Panc1 (cell line): ENCODE data around the gene KPNA4. TPM values are rescaled to one million over a fixed set of nuclear protein-coding genes. Genes with fewer than 3 reads are reported as not detected.
A peak's percentile ranks its signal among the peaks of the same experiment; 100 is the strongest.

ENCODE experiments used
- ATAC-seq: fragments of 200-7000 bp; cut with Tn5 transposase; 2 replicates; pipeline ENCODE4 v1.9.1; 2020; ENCODE audit warnings: mild to moderate bottlenecking, moderate library complexity
- BruUV-seq: library from RNA; stranded (reverse); fragments of 400-500 nt; replicated peaks from 2 replicates; lab custom pipeline; 2021; lab: Mats Ljungman, UMichigan
- CTCF ChIA-PET: fragments of 300-600 bp; sonication (Branson Sonifier 250); formaldehyde crosslinking; loops from one replicate; lab custom pipeline; 2022; ENCODE audit warnings: antibody characterized with exemption; lab: Charles Lee
- POLR2A ChIA-PET: fragments of 300-600 bp; sonication (Branson Sonifier 250); formaldehyde crosslinking; loops from one replicate; lab custom pipeline; 2022; ENCODE audit warnings: antibody characterized with exemption; lab: Charles Lee
- DNase-seq: peaks from one replicate; pipeline ENCODE4 v3.0.0-alpha.2; 2010; ENCODE audit warnings: low read depth, low spot score
- H3K27ac ChIP-seq: 2 replicates; pipeline ENCODE4 v1.5.1; 2011; ENCODE audit warnings: mild to moderate bottlenecking, low read length, inconsistent platforms
- H3K27me3 ChIP-seq: fragments of 200-500 bp; sonication (Bioruptor generic); 2 replicates; pipeline ENCODE4 v1.6.0; 2014; ENCODE audit warnings: low read length, inconsistent platforms; ENCODE audit not compliant: control insufficient read depth, insufficient read depth
- H3K36me3 ChIP-seq: fragments of 200-500 bp; sonication (Bioruptor generic); 2 replicates; pipeline ENCODE4 v1.5.1; 2014; ENCODE audit warnings: inconsistent platforms, mild to moderate bottlenecking, low read length, moderate library complexity; ENCODE audit not compliant: control insufficient read depth, insufficient read depth
- H3K4me1 ChIP-seq: 2 replicates; pipeline ENCODE4 v1.5.1; 2011; ENCODE audit warnings: inconsistent platforms, mild to moderate bottlenecking, low read length, moderate library complexity; ENCODE audit not compliant: control insufficient read depth, insufficient read depth
- H3K4me3 ChIP-seq, 2 experiments: 2 replicates each; pipeline ENCODE4 v1.5.1; 2011 to 2012; ENCODE audit warnings: low read depth in 2 of 2, low read length in 2 of 2, mild to moderate bottlenecking in 2 of 2, inconsistent platforms in 1 of 2, moderate library complexity in 1 of 2
- H3K9me3 ChIP-seq: fragments of 200-500 bp; sonication (Bioruptor generic); 2 replicates; pipeline ENCODE4 v1.5.1; 2014; ENCODE audit warnings: low read depth, mild to moderate bottlenecking, inconsistent platforms, low read length, moderate library complexity; ENCODE audit not compliant: control insufficient read depth, insufficient read depth
- CTCF ChIP-seq: fragments of 450-650 bp; IDR thresholded peaks from 2 replicates; pipeline ENCODE4 v1.5.1; 2017; ENCODE audit warnings: mild to moderate bottlenecking
- POLR2AphosphoS5 ChIP-seq: IDR thresholded peaks from 2 replicates; pipeline ENCODE4 v1.6.1; 2012; ENCODE audit warnings: mild to moderate bottlenecking, low read depth, low read length, moderate library complexity
- REST ChIP-seq, 2 experiments: IDR thresholded peaks; 2 replicates each; pipeline ENCODE4 v1.6.1; 2011 to 2012; ENCODE audit warnings: low read depth in 2 of 2, control low read depth in 1 of 2, low read length in 1 of 2, mild to moderate bottlenecking in 1 of 2, moderate library complexity in 1 of 2; ENCODE audit not compliant: insufficient read depth in 1 of 2
- SIN3A ChIP-seq: IDR thresholded peaks from 2 replicates; pipeline ENCODE4 v1.6.1; 2012; ENCODE audit warnings: low read depth, mild to moderate bottlenecking, low read length, moderate library complexity, borderline replicate concordance; ENCODE audit not compliant: insufficient read depth
- TCF7L2 ChIP-seq: IDR thresholded peaks from 2 replicates; pipeline ENCODE4 v1.6.1; 2011; ENCODE audit warnings: mild to moderate bottlenecking, low read depth, low read length, inconsistent platforms
- in situ Hi-C: cut with HindIII; loops from 2 replicates; pipeline ENCODE4 v1.10.0; 2016; ENCODE audit warnings: low sequenced_read_pairs, low pct_unique_long_range_greater_than_20kb
- intact Hi-C: fragments of 100-400 bp; cut with micrococcal nuclease; formaldehyde crosslinking; loops from one replicate; pipeline ENCODE4 v1.10.0; 2022; ENCODE audit not compliant: unreplicated experiment
- total RNA-seq: library from RNA; stranded (reverse); gene quantifications from one replicate; pipeline ENCODE4 v1.2.1, GENCODE V29; 2021; ENCODE audit not compliant: unreplicated experiment

KPNA4 gene
- total RNA-seq, 1 experiment from 2014 or later = 84.4 TPM

- H3K27ac ChIP-seq = no peak overlapping the region
- DNase-seq = no peak
- POLR2A ChIA-PET = interaction anchor here (1.4 kb wide), 1 partner anchor 14 kb away, joined by 6 read pairs; no protein-coding TSS in a partner anchor
- no TSS peak for BruUV-seq
- in situ Hi-C loops = no loop called here
- no peak for TF ChIP-seq SIN3A
- no peak for TF ChIP-seq TCF7L2
- no peak for TF ChIP-seq CTCF
- no peak for TF ChIP-seq REST (IDR thresholded peaks at IDR 0.05; ENCODE audit: insufficient read depth in 1 of 2, low read depth in 2 of 2, low read length in 1 of 2)
- TF ChIP-seq POLR2AphosphoS5 = no peak
- no peaks in the 10 kb centered on the region for H3K9me3 ChIP-seq
- peaks cover 15% of the 10 kb centered on the region; the same call in 1 of the 2 replicates for H3K4me1 ChIP-seq
- H3K4me3 ChIP-seq = no peak overlapping the region
- H3K27me3 ChIP-seq = no peaks in the 10 kb centered on the region
- no peak for ATAC-seq
- H3K36me3 ChIP-seq = peaks cover 2% of the 10 kb centered on the region
- intact Hi-C loops = no loop called here
- CTCF ChIA-PET = no interaction called here
These were observed 2.4 kb upstream of the KPNA4 start for GRCh38 chr3:160567774-160568173.

- Histone ChIP-seq H3K4me3 (peak overlapping the region; percentile 88 to 95), H3K27me3 (no peaks in the 10 kb centered on the region), H3K27ac (peak overlapping the region; percentile 99), H3K36me3 (peaks cover 2% of the 10 kb centered on the region), H3K9me3 (no peaks in the 10 kb centered on the region), H3K4me1 (peaks cover 28% of the 10 kb centered on the region)
- in situ Hi-C loops = no loop called here
- intact Hi-C loops = no loop called here
- POLR2A ChIA-PET = no interaction called here
- TF ChIP-seq CTCF = no peak
- no peak for TF ChIP-seq SIN3A
- TF ChIP-seq POLR2AphosphoS5 = no peak
- TF ChIP-seq REST (IDR thresholded peaks at IDR 0.05; ENCODE audit: insufficient read depth in 1 of 2, low read depth in 2 of 2, low read length in 1 of 2) = no peak
- TF ChIP-seq TCF7L2 = no peak
- CTCF ChIA-PET = no interaction called here
- BruUV-seq = no TSS peak
- ATAC-seq (no peak), DNase-seq (no peak)
These were observed 1.1 kb upstream of the KPNA4 start for GRCh38 chr3:160566499-160566898.
